Natural killer cell treated with Interleukin-12 subunit alpha and Interleukin-12 subunit beta and Interleukin-15 and Interleukin-18, amount 100 ng/mL, for 72 hours (primary cell): ENCODE measurements around the gene MMP2. TPM values are rescaled to one million over a fixed set of nuclear protein-coding genes. Genes with fewer than 3 reads are reported as not detected.

Experiments
- ATAC-seq, 2 donors: fragments of 150-1000 bp; cut with Tn5 transposase in 1 of 2; sonication (Bioruptor Pico), chemical (Tn5 transposase) in 1 of 2; 2 replicates each; pipeline ENCODE4 v1.10.0; 2021
- DNase-seq: peaks from one replicate; pipeline ENCODE4 v3.0.0; 2022; ENCODE audit warnings: low spot score
- H3K27ac Mint-ChIP-seq, 2 donors: 1 replicate in 1 of 2; 2 replicates in 1 of 2; pipeline ENCODE4 v1.8.0; 2022; ENCODE audit warnings: mixed read lengths in 2 of 2, mild to moderate bottlenecking in 1 of 2, moderate library complexity in 1 of 2
- H3K27me3 Mint-ChIP-seq, 2 donors: 1 replicate in 1 of 2; 2 replicates in 1 of 2; pipeline ENCODE4 v1.8.0; 2022; ENCODE audit warnings: mixed read lengths in 2 of 2
- H3K36me3 Mint-ChIP-seq: one replicate; pipeline ENCODE4 v1.8.0; 2022; ENCODE audit warnings: mixed read lengths
- H3K4me1 Mint-ChIP-seq, 2 donors: 1 replicate in 1 of 2; 2 replicates in 1 of 2; pipeline ENCODE4 v1.8.0; 2022; ENCODE audit warnings: low read depth in 2 of 2, mixed read lengths in 2 of 2, mild to moderate bottlenecking in 1 of 2
- H3K4me3 Mint-ChIP-seq: one replicate; pipeline ENCODE4 v1.8.0; 2022; ENCODE audit warnings: mixed read lengths
- H3K9me3 Mint-ChIP-seq: 2 replicates; pipeline ENCODE4 v1.8.0; 2022; ENCODE audit warnings: mixed read lengths
- total RNA-seq, 2 donors: library from RNA; stranded (reverse); gene quantifications; one replicate each; pipeline ENCODE4 v1.2.3, GENCODE V29; 2022

The MMP2 gene
- not detected for total RNA-seq

DNA sequence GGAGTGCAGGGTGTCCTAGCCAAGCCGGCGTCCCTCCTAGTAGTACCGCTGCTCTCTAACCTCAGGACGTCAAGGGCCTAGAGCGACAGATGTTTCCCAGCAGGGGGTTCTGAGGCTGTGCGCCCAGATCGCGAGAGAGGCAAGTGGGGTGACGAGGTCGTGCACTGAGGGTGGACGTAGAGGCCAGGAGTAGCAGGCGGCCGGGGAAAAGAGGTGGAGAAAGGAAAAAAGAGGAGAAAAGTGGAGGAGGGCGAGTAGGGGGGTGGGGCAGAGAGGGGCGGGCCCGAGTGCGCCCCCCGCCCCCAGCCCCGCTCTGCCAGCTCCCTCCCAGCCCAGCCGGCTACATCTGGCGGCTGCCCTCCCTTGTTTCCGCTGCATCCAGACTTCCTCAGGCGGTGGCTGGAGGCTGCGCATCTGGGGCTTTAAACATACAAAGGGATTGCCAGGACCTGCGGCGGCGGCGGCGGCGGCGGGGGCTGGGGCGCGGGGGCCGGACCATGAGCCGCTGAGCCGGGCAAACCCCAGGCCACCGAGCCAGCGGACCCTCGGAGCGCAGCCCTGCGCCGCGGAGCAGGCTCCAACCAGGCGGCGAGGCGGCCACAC is at the start of gene MMP2:
TSS of gene MMP2 (plus strand) at position 372 of the 603 bp plus-strand sequence. CDS start 282 bp downstream, outside the sequence.
- H3K9me3 Mint-ChIP-seq = no peaks in the 10 kb centered on the region
- peak within 1 kb of the TSS; percentile 9 for H3K4me3 Mint-ChIP-seq
- H3K4me1 Mint-ChIP-seq = no peaks in the 10 kb centered on the region
- peaks cover 33 to 38% of the 10 kb centered on the region in 2 donors for H3K27me3 Mint-ChIP-seq
- ATAC-seq = no peak
- H3K36me3 Mint-ChIP-seq = no peaks in the 10 kb centered on the region
- DNase-seq = no peak
- no peak within 1 kb of the TSS for H3K27ac Mint-ChIP-seq

DNA sequence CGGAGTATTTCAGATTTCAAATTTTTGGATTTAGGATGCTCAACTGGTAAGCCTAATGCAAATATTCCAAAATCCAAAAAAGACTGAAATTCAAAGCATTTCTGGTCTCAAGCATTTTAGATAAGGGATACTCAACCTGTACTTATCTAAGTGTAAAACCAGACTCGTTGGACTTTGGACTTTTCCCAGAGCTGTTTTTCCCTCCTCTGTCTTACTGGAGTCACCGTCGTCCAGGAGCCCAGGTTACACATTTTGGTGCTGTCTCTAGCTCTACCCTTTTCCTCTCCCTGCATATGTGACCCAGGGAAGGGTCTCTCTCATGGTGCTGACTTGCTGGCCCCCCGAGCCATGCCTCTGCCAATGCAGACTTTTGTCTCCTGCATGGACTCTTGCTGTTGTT is 46.0 kb upstream of the MMP2 start:
- no peak overlapping the region for H3K27ac Mint-ChIP-seq
- H3K9me3 Mint-ChIP-seq = no peaks in the 10 kb centered on the region
- H3K36me3 Mint-ChIP-seq = no peaks in the 10 kb centered on the region
- H3K27me3 Mint-ChIP-seq = peaks cover 7 to 23% of the 10 kb centered on the region in 2 donors
- H3K4me3 Mint-ChIP-seq = no peak overlapping the region
- no peaks in the 10 kb centered on the region for H3K4me1 Mint-ChIP-seq
- ATAC-seq (no peak), DNase-seq (no peak)

DNA sequence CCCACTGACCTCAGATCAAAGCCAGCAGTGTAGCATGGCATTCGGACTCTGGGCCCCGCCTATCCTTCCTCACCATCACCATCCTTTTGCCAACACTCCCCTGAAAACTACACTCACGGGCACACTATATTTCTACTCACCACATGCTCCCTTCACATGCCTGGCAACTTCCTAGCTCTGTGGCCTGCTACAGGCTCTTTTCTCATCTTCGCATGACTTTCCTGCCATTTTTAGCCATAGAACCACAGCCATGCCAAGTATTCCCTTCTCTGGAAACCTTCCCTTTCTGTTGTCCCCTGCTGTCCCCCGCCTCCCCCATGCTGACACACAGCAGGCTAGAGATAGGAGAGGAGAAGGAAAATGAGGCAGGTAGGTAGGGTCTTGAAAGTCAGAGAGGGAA is 45.5 kb upstream of the MMP2 start:
- peaks cover 7 to 23% of the 10 kb centered on the region in 2 donors for H3K27me3 Mint-ChIP-seq
- no peak for ATAC-seq

DNA sequence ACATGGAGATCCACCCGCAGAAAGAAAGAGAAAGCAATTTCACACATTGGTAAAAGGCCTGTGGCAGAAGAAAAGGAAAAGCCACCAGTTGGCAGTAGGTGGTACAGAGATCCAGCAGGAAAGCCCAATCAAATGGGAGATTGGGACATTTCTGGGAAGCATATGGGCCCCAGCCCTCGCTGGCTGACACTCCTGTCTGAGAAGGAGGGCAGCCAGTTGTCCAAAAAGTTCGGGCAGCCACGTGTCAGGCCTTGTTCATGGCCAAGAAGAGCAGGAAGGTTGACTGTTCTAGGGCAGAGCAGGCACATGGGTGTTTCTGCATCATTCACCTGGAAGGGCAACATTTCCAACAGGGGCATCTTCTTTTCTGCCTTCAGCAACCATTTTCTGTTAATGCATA is 45.0 kb upstream of the MMP2 start:
- Mint-ChIP-seq H3K4me3 (no peak overlapping the region), H3K27ac (no peak overlapping the region), H3K27me3 (peaks cover 7 to 23% of the 10 kb centered on the region in 2 donors), H3K4me1 (no peaks in the 10 kb centered on the region), H3K36me3 (no peaks in the 10 kb centered on the region), H3K9me3 (no peaks in the 10 kb centered on the region)
- ATAC-seq (no peak), DNase-seq (no peak)

More for the DNA sequence above, 45.5 kb upstream of the MMP2 start:
- Mint-ChIP-seq H3K4me3 (no peak overlapping the region), H3K27ac (no peak overlapping the region), H3K9me3 (no peaks in the 10 kb centered on the region), H3K36me3 (no peaks in the 10 kb centered on the region), H3K4me1 (no peaks in the 10 kb centered on the region)
- no peak for DNase-seq

DNA sequence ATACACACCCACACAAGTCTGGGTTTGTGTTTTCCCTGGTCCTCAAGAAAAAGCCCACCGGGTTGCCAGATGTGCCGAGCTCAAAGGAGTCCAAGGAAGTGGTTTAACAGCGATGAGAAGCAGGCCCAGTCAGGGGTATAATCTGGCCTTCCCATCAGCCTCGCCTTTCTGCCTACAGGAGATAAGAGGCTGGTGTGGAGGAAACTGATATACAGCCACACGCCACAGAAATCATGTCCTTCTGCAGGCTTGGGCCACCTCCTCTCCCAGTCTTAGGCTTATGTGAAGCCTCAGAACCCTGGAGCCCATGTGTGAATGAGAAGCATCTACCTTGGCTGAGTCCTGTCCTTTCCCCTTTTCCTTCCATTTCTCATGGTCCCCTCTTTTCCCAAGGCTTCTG is 43.6 kb upstream of the MMP2 start:
- Mint-ChIP-seq H3K27ac (no peak overlapping the region), H3K4me3 (no peak overlapping the region), H3K36me3 (no peaks in the 10 kb centered on the region), H3K27me3 (peaks cover 7 to 28% of the 10 kb centered on the region in 2 donors), H3K4me1 (no peaks in the 10 kb centered on the region), H3K9me3 (no peaks in the 10 kb centered on the region)
- DNase-seq = no peak
- no peak for ATAC-seq

DNA sequence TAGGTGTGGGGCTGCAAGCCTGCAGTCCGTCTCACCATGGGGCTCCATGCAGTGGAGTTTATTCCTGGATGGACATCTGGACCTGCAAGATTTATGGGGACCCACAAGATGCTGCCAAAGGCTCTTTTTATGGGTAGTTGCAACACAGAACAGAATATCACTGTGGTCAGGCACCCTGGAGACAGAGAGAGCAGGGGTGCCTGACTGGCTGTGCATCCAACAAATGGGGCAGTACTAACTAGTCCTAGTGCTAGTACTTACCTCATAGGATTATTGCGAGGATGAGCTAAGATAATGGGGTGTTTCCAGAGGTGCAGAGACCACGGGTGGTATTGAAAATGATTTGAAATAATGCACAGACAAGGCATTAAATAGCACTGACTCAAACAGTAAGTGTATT is 42.4 kb upstream of the MMP2 start:
- Mint-ChIP-seq H3K27me3 (peaks cover 7 to 31% of the 10 kb centered on the region in 2 donors), H3K4me3 (no peak overlapping the region), H3K36me3 (no peaks in the 10 kb centered on the region), H3K27ac (no peak overlapping the region), H3K9me3 (no peaks in the 10 kb centered on the region), H3K4me1 (no peaks in the 10 kb centered on the region)
- DNase-seq (no peak), ATAC-seq (no peak)

DNA sequence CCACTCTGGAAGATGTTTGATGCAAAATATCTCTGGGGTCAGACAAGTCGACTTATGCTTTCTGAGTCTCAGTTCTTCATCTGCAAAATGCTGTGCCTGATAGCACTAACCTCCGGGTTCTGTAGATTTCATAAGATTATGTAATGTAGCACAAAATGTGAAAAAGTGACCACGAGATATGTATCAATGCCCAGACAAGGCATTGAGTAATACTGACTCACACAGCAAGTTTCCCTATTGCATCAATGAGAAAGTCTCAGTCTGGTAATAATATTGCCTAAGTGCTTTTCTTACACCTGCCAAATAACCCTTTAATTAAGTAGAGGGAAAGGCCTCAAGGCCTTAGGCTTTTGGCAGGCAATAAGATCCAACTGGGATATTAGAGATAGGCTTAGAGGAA is 41.4 kb upstream of the MMP2 start:
- H3K27me3 Mint-ChIP-seq = peaks cover 7 to 31% of the 10 kb centered on the region in 2 donors
- DNase-seq = no peak
- H3K4me3 Mint-ChIP-seq = no peak overlapping the region
- ATAC-seq = peak; percentile 56 to 75
- H3K27ac Mint-ChIP-seq = no peak overlapping the region
- no peaks in the 10 kb centered on the region for H3K4me1 Mint-ChIP-seq
- no peaks in the 10 kb centered on the region for H3K9me3 Mint-ChIP-seq
- H3K36me3 Mint-ChIP-seq = no peaks in the 10 kb centered on the region

DNA sequence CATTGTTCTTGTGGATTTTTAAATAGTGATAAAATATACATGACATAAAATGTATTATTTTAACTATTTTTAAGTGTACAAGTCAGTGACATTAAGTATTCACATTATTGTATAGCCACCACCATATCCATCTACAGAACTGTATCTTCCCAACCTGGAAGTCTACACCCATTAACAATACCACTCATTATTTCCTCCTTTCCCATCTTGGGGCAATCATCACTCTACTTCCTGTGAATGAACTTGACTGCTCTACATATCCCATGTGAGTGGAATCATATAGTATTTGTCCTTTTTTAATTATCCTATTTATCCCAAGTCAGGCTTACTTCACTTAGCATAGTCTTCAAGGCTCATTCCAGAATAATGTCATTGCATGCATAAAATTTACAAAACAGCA is 40.7 kb upstream of the MMP2 start:
- H3K27ac Mint-ChIP-seq = no peak overlapping the region
- ATAC-seq = no peak
- no peaks in the 10 kb centered on the region for H3K4me1 Mint-ChIP-seq
- H3K36me3 Mint-ChIP-seq = no peaks in the 10 kb centered on the region
- no peak overlapping the region for H3K4me3 Mint-ChIP-seq
- DNase-seq = no peak
- H3K27me3 Mint-ChIP-seq = peaks cover 9 to 34% of the 10 kb centered on the region in 2 donors
- H3K9me3 Mint-ChIP-seq = no peaks in the 10 kb centered on the region

DNA sequence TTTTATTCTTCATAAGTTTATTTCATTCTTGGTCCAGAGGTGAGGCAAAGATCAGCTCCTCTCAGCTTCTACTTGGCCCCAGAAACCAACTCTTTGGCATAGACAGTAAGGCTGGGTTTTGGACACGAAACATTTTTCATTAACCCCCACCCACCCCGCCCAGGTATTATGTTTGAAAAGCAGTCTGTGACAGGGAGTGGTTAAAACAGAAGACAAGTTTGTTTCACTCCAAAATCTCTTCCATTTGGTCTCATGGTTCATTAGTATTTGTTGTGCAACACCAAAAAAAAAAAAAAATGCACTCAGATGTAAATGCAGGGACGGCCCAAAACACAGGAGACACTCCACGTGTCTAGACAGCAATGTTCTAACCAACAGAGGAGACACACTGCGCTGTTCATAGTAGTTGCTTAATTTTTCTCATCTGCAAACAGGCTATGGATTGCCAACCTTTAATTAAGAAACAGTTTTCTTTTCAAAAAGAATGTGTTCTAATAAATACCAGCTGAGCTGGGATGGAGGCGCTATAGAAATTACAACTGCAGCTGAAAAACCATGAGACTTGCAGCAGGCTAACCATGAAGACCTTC is 39.8 kb upstream of the MMP2 start:
- no peak overlapping the region for H3K27ac Mint-ChIP-seq
- no peaks in the 10 kb centered on the region for H3K9me3 Mint-ChIP-seq
- no peaks in the 10 kb centered on the region for H3K4me1 Mint-ChIP-seq
- H3K36me3 Mint-ChIP-seq = no peaks in the 10 kb centered on the region
- ATAC-seq (no peak), DNase-seq (no peak)
- H3K4me3 Mint-ChIP-seq = no peak overlapping the region
- H3K27me3 Mint-ChIP-seq = peaks cover 7 to 31% of the 10 kb centered on the region in 2 donors

DNA sequence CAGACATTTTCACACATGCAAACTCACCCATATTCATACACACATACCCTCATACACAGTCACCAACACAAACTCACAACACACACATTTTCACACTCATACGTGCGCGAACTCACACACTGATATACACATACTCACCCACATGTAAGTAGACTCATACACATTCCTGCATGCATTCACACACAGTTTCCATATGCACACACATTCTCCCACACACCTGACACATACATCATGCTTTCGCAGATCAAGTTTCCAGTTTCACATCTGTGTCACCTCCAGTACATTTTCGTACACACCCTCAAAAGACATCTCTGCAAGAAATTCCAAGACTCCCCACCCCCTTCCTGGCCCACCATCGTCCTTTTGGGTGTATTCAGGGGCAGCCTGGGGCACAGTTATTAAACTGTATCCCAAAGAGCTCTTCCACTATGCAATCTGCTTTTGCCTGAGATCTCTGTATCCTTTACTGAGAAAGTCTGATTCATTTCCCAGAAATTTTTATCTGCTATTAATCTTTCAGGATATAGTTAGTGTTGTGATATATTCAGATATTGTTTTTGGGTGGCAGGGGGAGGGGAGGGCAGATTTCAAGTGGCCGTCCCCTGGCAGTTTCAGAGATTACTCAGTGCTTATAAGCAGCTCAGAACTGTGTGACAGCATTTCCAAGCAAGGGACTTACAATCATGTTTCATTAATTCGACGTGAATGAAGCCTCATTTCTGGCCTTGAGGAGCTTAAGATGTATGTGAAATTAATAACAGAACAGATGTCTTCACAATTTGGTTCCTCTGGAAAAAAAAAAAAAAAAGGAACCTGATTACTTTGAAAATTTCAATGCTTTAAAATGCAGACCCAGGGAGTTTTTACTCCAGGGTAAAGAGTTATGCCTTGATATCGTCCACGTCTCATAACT is 35.3 kb upstream of the MMP2 start:
- ATAC-seq (no peak), DNase-seq (no peak)
- no peaks in the 10 kb centered on the region for H3K36me3 Mint-ChIP-seq
- no peaks in the 10 kb centered on the region for H3K4me1 Mint-ChIP-seq
- H3K4me3 Mint-ChIP-seq = no peak overlapping the region
- H3K9me3 Mint-ChIP-seq = no peaks in the 10 kb centered on the region
- H3K27ac Mint-ChIP-seq = no peak overlapping the region
- H3K27me3 Mint-ChIP-seq = peaks cover 4 to 17% of the 10 kb centered on the region in 2 donors

DNA sequence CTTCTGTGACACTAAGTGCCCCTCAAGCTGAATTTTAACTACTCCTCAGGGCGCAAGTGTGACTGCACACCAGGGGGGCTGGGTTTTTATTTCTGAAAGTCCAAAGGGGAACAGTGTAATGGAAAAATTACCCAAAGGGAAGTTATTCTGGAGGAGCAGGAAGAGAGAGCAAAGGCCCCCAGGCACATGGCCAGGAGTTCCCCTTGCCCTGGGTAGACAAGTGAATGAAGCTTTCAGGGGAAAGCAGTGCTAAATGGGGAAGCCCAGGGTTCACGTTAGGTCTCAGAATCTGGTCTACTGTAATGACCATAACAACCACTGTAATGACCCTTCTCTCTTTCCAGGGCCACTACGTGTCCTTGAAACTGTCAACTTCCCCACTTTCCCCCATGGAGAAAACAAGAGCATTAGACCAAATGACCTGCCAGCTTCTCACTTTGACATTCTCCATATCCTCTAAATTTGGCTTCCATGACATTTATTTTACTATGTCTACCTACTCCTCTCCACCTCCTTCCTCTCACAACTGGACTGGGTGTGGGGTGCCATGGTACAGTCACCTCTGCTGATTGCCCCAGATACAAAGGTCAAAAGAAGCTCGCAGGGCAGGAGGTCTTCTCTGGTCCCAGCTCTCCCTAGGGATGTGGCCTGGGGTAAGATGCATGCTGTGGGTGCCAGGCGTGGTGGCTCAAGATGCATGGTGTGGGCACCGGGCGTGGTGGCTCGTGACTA is 34.1 kb upstream of the MMP2 start:
- no peak for DNase-seq
- Mint-ChIP-seq H3K27me3 (peaks cover 4 to 17% of the 10 kb centered on the region in 2 donors), H3K9me3 (no peaks in the 10 kb centered on the region), H3K4me3 (no peak overlapping the region), H3K27ac (no peak overlapping the region), H3K36me3 (no peaks in the 10 kb centered on the region), H3K4me1 (no peaks in the 10 kb centered on the region)
- peak in 1 of 2 donors; percentile 41 for ATAC-seq

DNA sequence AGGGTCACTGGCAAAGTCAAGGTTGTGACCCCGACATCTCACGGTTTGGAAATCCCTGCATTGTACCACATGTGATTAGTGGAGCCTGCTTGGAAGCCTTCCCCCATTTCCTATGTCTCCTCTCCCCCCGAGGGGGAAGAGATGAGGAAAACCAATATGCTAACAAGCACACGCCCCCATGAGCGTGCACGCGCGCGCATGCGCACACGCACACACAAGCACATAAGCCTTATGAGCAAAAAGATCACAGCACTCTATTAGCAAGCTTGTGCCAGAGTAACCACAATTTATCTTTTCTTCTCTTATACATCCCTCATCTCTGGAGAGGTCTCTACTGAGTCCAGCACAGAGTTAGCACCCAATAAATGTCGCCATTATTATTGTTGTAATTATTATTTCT is 31.8 kb upstream of the MMP2 start:
- no peaks in the 10 kb centered on the region for H3K36me3 Mint-ChIP-seq
- H3K4me3 Mint-ChIP-seq = no peak overlapping the region
- ATAC-seq = no peak
- DNase-seq = no peak
- H3K27me3 Mint-ChIP-seq = peaks cover 4 to 9% of the 10 kb centered on the region in 2 donors
- H3K4me1 Mint-ChIP-seq = no peaks in the 10 kb centered on the region
- no peak overlapping the region for H3K27ac Mint-ChIP-seq
- no peaks in the 10 kb centered on the region for H3K9me3 Mint-ChIP-seq

DNA sequence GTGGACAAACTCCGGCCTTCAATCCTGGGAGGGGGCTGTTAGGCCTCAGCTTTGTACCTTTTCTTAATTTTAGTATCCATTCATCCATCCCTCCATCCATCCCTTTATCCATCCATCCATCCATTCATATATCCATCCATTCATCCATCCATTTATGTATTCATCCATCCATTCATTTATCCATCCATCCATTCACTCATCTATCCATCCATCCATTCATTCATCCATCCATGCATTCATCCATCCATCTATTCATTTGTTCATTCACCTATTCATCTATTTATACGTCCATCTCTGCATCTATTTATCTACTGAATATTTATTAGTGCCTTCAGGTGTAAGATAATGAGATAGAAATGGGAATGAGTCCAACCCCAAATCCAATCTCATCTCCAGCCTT is 26.0 kb upstream of the MMP2 start:
- Mint-ChIP-seq H3K27me3 (peaks cover 0 to 16% of the 10 kb centered on the region in 2 donors), H3K4me1 (no peaks in the 10 kb centered on the region), H3K27ac (no peak overlapping the region), H3K9me3 (no peaks in the 10 kb centered on the region), H3K4me3 (no peak overlapping the region), H3K36me3 (no peaks in the 10 kb centered on the region)
- ATAC-seq (no peak), DNase-seq (no peak)
